Liver (tissue), 9 donors: ENCODE data around the gene RASAL2. TPM values are rescaled to one million over a fixed set of nuclear protein-coding genes. Genes with fewer than 3 reads are reported as not detected.

Source experiments
- DNase-seq: peaks from one replicate; pipeline ENCODE4 v3.0.0-alpha.2; 2017; ENCODE audit warnings: low spot score
- H3K27ac ChIP-seq, 2 donors: one replicate each; pipeline ENCODE4 v1.7.0; 2013; ENCODE audit warnings: inconsistent platforms in 2 of 2, low read length in 2 of 2, control low read depth in 1 of 2, low read depth in 1 of 2, mild to moderate bottlenecking in 1 of 2
- H3K27me3 ChIP-seq, 4 donors: one replicate each; pipeline versions ENCODE4 v1.6.1 to v1.7.0; 2013; ENCODE audit warnings: low read length in 3 of 4, inconsistent platforms in 1 of 4, mild to moderate bottlenecking in 1 of 4, moderate library complexity in 1 of 4; ENCODE audit not compliant: control insufficient read depth in 4 of 4, insufficient read depth in 4 of 4
- H3K36me3 ChIP-seq, 4 donors: one replicate each; pipeline versions ENCODE4 v1.6.1 to v1.7.0; 2013; ENCODE audit warnings: low read length in 3 of 4, mild to moderate bottlenecking in 3 of 4, low read depth in 1 of 4, moderate library complexity in 1 of 4; ENCODE audit not compliant: control insufficient read depth in 4 of 4, insufficient read depth in 3 of 4
- H3K4me1 ChIP-seq, 4 donors: one replicate each; pipeline versions ENCODE4 v1.6.1 to v1.7.0; 2013; ENCODE audit warnings: low read length in 3 of 4, mild to moderate bottlenecking in 3 of 4, moderate library complexity in 1 of 4; ENCODE audit not compliant: control insufficient read depth in 4 of 4, insufficient read depth in 4 of 4
- H3K4me3 ChIP-seq, 3 donors: one replicate each; pipeline versions ENCODE4 v1.6.1 to v1.7.0; 2013; ENCODE audit warnings: low read length in 3 of 3, control low read depth in 1 of 3, low read depth in 1 of 3, mild to moderate bottlenecking in 1 of 3
- H3K9ac ChIP-seq, 2 donors: one replicate each; pipeline ENCODE4 v1.7.0; 2013; ENCODE audit warnings: low read length in 2 of 2, mild to moderate bottlenecking in 2 of 2, moderate library complexity in 2 of 2, control low read depth in 1 of 2, low read depth in 1 of 2
- H3K9me3 ChIP-seq, 4 donors: one replicate each; pipeline versions ENCODE4 v1.6.1 to v1.7.0; 2013; ENCODE audit warnings: low read length in 3 of 4; ENCODE audit not compliant: control insufficient read depth in 4 of 4
- CTCF ChIP-seq: fragments of 150-350 bp; IDR thresholded peaks from 2 replicates; pipeline ENCODE4 v1.5.1; 2017; ENCODE audit warnings: improper control_type of control experiment, low read depth, low read length; ENCODE audit not compliant: missing input control
- EGR1 ChIP-seq, 2 donors: IDR thresholded peaks; 2 replicates each; pipeline ENCODE4 v1.6.1; 2016 to 2018; ENCODE audit warnings: antibody characterized with exemption in 2 of 2, low read depth in 2 of 2
- FOXA1 ChIP-seq: IDR thresholded peaks from 2 replicates; pipeline ENCODE4 v1.6.1; 2016; ENCODE audit warnings: antibody characterized with exemption
- FOXA2 ChIP-seq: IDR thresholded peaks from 2 replicates; pipeline ENCODE4 v1.6.1; 2016; ENCODE audit warnings: antibody characterized with exemption
- GABPA ChIP-seq, 2 donors: IDR thresholded peaks in 1 of 2; conservative IDR thresholded peaks in 1 of 2; 2 replicates each; pipeline ENCODE4 v1.6.1; 2016; ENCODE audit warnings: antibody characterized with exemption in 2 of 2, mild to moderate bottlenecking in 1 of 2, moderate library complexity in 1 of 2
- HNF4A ChIP-seq, 2 donors: conservative IDR thresholded peaks; 2 replicates each; pipeline ENCODE4 v1.6.1; 2016; ENCODE audit warnings: antibody characterized with exemption in 2 of 2, mild to moderate bottlenecking in 2 of 2
- HNF4G ChIP-seq: IDR thresholded peaks from 2 replicates; pipeline ENCODE4 v1.6.1; 2016; ENCODE audit warnings: antibody characterized with exemption
- JUND ChIP-seq, 2 donors: IDR thresholded peaks; 2 replicates each; pipeline ENCODE4 v1.6.1; 2016; ENCODE audit warnings: antibody characterized with exemption in 2 of 2
- NR2F2 ChIP-seq: IDR thresholded peaks from 2 replicates; pipeline ENCODE4 v1.6.1; 2016; ENCODE audit warnings: antibody characterized with exemption
- RAD21 ChIP-seq, 2 donors: IDR thresholded peaks; 2 replicates each; pipeline ENCODE4 v1.6.1; 2016; ENCODE audit warnings: antibody characterized with exemption in 2 of 2, mild to moderate bottlenecking in 2 of 2
- REST ChIP-seq: IDR thresholded peaks from 2 replicates; pipeline ENCODE4 v1.6.1; 2016; ENCODE audit warnings: antibody characterized with exemption, mild to moderate bottlenecking
- RXRA ChIP-seq, 2 donors: IDR thresholded peaks; 2 replicates each; pipeline ENCODE4 v1.6.1; 2017 to 2018; ENCODE audit warnings: antibody characterized with exemption in 2 of 2, mild to moderate bottlenecking in 1 of 2
- SP1 ChIP-seq: IDR thresholded peaks from 2 replicates; pipeline ENCODE4 v1.6.1; 2018; ENCODE audit warnings: antibody characterized with exemption, mild to moderate bottlenecking
- TAF1 ChIP-seq: conservative IDR thresholded peaks from 2 replicates; pipeline ENCODE4 v1.6.1; 2016; ENCODE audit warnings: antibody characterized with exemption, mild to moderate bottlenecking
- YY1 ChIP-seq: IDR thresholded peaks from 2 replicates; pipeline ENCODE4 v1.6.1; 2016; ENCODE audit warnings: antibody characterized with exemption, mild to moderate bottlenecking
- polyA plus RNA-seq, 2 donors: library from polyadenylated mRNA; stranded (reverse) in 1 of 2; unstranded in 1 of 2; fragments of 200-250 nt in 1 of 2; fragments of >200 nt in 1 of 2; fragmentation: Nextera tagmentation in 1 of 2; extraction: Ambion mirVana in 1 of 2; gene quantifications; one replicate each; pipeline versions ENCODE4 v1.2.1 to v1.2.3, GENCODE V29; 2013 to 2015
- total RNA-seq, 2 donors: library from RNA; depleted of rRNA; stranded (reverse); fragments of >200 nt; gene quantifications; one replicate each; pipeline ENCODE4 v1.2.3, GENCODE V29; 2014
- TF ChIP-seq, protein P1 (sequence below): IDR thresholded peaks from 2 replicates; pipeline ENCODE4 v1.6.1; 2016; ENCODE audit warnings: antibody characterized with exemption
- TF ChIP-seq, protein P2 (sequence below): IDR thresholded peaks from 2 replicates; pipeline ENCODE4 v1.6.1; 2016; ENCODE audit warnings: antibody characterized with exemption
- TF ChIP-seq, protein P3 (sequence below): IDR thresholded peaks from 2 replicates; pipeline ENCODE4 v1.6.1; 2016; ENCODE audit warnings: antibody characterized with exemption
- donor health status: healthy.
- donor health status: healthy.
- donor health status: healthy.
- donor health status: healthy.
- donor health status: healthy.

Gene RASAL2
- total and polyA plus RNA-seq, 4 donors, result 1.8 to 8.1 (median 4.1) TPM

DNA sequence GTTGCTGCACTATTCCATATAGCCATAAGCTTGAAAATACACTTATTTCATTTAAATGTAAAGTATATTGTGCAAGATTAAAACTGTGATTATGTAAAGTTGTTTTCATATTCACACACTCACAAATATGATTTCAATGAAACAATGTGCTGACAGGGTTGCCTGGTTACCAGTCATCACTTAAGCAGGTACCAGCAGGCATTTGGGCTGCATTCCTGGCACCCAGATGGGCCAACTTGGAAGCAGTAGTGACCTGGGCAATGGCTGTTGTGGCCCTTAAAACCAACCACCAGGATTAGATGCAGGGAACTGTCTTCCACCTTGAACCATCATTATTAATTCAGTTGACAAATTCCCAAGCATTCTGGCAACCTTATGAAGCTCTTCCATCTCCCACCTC is 45.0 kb upstream of the RASAL2 start:
- H3K27me3 ChIP-seq, result no peaks in the 10 kb centered on the region
- H3K36me3 ChIP-seq, result no peaks in the 10 kb centered on the region
- H3K9me3 ChIP-seq, result no peaks in the 10 kb centered on the region
- TF ChIP-seq EGR1 (IDR thresholded peaks at IDR 0.05; ENCODE audit: low read depth in 2 of 2) (no peak), GABPA (IDR thresholded peaks at IDR 0.05 in 1 of 2, conservative IDR thresholded peaks at IDR 0.05 in 1 of 2) (no peak), HNF4A (conservative IDR thresholded peaks at IDR 0.05) (no peak), NR2F2 (no peak), SP1 (no peak), FOXA1 (no peak), CTCF (no peak), REST (no peak), HNF4G (no peak), YY1 (no peak), RXRA (IDR thresholded peaks at IDR 0.05) (no peak), JUND (IDR thresholded peaks at IDR 0.05) (no peak), FOXA2 (no peak), TAF1 (no peak), RAD21 (IDR thresholded peaks at IDR 0.05) (no peak)
- TF ChIP-seq, protein P1, sequence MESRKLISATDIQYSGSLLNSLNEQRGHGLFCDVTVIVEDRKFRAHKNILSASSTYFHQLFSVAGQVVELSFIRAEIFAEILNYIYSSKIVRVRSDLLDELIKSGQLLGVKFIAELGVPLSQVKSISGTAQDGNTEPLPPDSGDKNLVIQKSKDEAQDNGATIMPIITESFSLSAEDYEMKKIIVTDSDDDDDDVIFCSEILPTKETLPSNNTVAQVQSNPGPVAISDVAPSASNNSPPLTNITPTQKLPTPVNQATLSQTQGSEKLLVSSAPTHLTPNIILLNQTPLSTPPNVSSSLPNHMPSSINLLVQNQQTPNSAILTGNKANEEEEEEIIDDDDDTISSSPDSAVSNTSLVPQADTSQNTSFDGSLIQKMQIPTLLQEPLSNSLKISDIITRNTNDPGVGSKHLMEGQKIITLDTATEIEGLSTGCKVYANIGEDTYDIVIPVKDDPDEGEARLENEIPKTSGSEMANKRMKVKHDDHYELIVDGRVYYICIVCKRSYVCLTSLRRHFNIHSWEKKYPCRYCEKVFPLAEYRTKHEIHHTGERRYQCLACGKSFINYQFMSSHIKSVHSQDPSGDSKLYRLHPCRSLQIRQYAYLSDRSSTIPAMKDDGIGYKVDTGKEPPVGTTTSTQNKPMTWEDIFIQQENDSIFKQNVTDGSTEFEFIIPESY, result no peak
- TF ChIP-seq, protein P2, sequence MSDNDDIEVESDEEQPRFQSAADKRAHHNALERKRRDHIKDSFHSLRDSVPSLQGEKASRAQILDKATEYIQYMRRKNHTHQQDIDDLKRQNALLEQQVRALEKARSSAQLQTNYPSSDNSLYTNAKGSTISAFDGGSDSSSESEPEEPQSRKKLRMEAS, result no peak
- TF ChIP-seq, protein P3, sequence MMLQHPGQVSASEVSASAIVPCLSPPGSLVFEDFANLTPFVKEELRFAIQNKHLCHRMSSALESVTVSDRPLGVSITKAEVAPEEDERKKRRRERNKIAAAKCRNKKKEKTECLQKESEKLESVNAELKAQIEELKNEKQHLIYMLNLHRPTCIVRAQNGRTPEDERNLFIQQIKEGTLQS, result no peak
- H3K4me1 ChIP-seq, result peaks cover 0 to 10% (median 7%) of the 10 kb centered on the region in 4 donors
- no peak overlapping the region for H3K4me3 ChIP-seq
- H3K27ac ChIP-seq, result no peak overlapping the region
- H3K9ac ChIP-seq, result no peak overlapping the region
- DNase-seq, result no peak
